GM13977 (cell line): ENCODE results near the gene HMGN4.

Experiments
- DNase-seq: peaks from one replicate; pipeline ENCODE4 v3.0.0; 2012; ENCODE audit warnings: low spot score
- CTCF ChIP-seq: IDR thresholded peaks from 2 replicates; pipeline ENCODE4 v1.5.1; 2012; ENCODE audit warnings: mild to moderate bottlenecking, control low read depth; ENCODE audit not compliant: insufficient read depth; ENCODE audit errors: extremely low read depth, missing control alignments
- in situ Hi-C: fragments of 300-500 bp; cut with MboI; formaldehyde crosslinking; loops from one replicate; pipeline ENCODE4 v1.12.0; 2022; ENCODE audit warnings: low sequenced_read_pairs, low pct_unique_long_range_greater_than_20kb, mixed read lengths, inconsistent platforms; ENCODE audit not compliant: unreplicated experiment

Gene HMGN4

GRCh38 chr6:26524722-26525370 is 13.3 kb upstream of the HMGN4 start:
- no peak for DNase-seq
- in situ Hi-C loops = no loop called here
- TF ChIP-seq CTCF = no peak

GRCh38 chr6:26525838-26526237 is 12.3 kb upstream of the HMGN4 start:
- no peak for TF ChIP-seq CTCF
- DNase-seq = no peak
- in situ Hi-C loops = no loop called here

GRCh38 chr6:26526928-26527327 is 11.2 kb upstream of the HMGN4 start:
- DNase-seq = no peak
- no peak for TF ChIP-seq CTCF
- in situ Hi-C loops = no loop called here

GRCh38 chr6:26530203-26530602 is 8.0 kb upstream of the HMGN4 start:
- in situ Hi-C loops = no loop called here
- no peak for DNase-seq

GRCh38 chr6:26531897-26532296 is 6.3 kb upstream of the HMGN4 start:
- no peak for TF ChIP-seq CTCF
- in situ Hi-C loops = no loop called here

More at GRCh38 chr6:26530203-26530602, 8.0 kb upstream of the HMGN4 start:
- no peak for TF ChIP-seq CTCF

GRCh38 chr6:26532699-26533531 is 5.3 kb upstream of the HMGN4 start:
- TF ChIP-seq CTCF = no peak
- in situ Hi-C loops = no loop called here
- DNase-seq = peak; percentile 75

More at GRCh38 chr6:26531897-26532296, 6.3 kb upstream of the HMGN4 start:
- no peak for DNase-seq
